ENCODE data around the gene CRMP1. TPM values are rescaled to one million over a fixed set of nuclear protein-coding genes. Genes with fewer than 3 reads are reported as not detected.

CRMP1 gene
- total RNA-seq, 1 donor from 2014 or later = 67.4 TPM

DNA sequence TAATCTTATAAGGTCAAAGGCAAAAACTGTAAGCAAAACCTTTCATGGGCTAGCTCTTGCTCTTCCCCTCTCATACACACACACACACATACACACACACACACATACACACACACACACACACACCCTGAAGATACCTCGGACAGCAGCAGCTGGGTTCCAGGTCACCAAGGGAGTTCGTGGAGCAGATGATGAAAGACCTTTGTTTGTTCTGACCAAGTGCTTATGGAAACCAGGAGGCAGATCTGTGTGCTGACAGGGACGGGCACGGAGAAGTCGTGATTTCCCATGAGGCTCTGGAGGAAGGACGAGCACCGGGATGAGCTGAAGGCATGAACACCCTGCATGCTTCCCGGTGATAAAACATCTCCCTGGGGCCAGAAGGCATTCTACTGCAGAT lies 35.4 kb upstream of the CRMP1 start:
- FAIRE-seq (no peak), DNase-seq (ENCODE audit: low read depth) (no peak)
- no peak overlapping the region for H3K9ac ChIP-seq (ENCODE audit: low read length)
- Mint-ChIP-seq H3K9me3 (ENCODE audit: unreplicated experiment) (peaks cover 1% of the 10 kb centered on the region), H3K36me3 (ENCODE audit: low read depth, unreplicated experiment) (peaks cover 2% of the 10 kb centered on the region), H3K4me3 (ENCODE audit: unreplicated experiment) (no peak overlapping the region), H3K27me3 (ENCODE audit: low read depth, unreplicated experiment) (peaks cover 68% of the 10 kb centered on the region), H3K27ac (ENCODE audit: unreplicated experiment) (no peak overlapping the region), H3K4me1 (ENCODE audit: low read depth, unreplicated experiment) (peaks cover 9% of the 10 kb centered on the region)
- H3K27me3 ChIP-seq (ENCODE audit: insufficient read depth, low read length) = peaks cover 11% of the 10 kb centered on the region
- H2AFZ ChIP-seq (ENCODE audit: low read depth, low read length) = no peak overlapping the region
- H4K20me1 ChIP-seq (ENCODE audit: insufficient read depth, low read length) = no peaks in the 10 kb centered on the region
- no peaks in the 10 kb centered on the region for H3K4me1 ChIP-seq (ENCODE audit: insufficient read depth, low read length)
- H3K36me3 ChIP-seq (ENCODE audit: insufficient read depth, low read length) = no peaks in the 10 kb centered on the region
- H3K4me2 ChIP-seq (ENCODE audit: low read length) = no peak overlapping the region
- no peaks in the 10 kb centered on the region for H3K79me2 ChIP-seq (ENCODE audit: insufficient read depth, low read length)
- TF ChIP-seq, protein P1, sequence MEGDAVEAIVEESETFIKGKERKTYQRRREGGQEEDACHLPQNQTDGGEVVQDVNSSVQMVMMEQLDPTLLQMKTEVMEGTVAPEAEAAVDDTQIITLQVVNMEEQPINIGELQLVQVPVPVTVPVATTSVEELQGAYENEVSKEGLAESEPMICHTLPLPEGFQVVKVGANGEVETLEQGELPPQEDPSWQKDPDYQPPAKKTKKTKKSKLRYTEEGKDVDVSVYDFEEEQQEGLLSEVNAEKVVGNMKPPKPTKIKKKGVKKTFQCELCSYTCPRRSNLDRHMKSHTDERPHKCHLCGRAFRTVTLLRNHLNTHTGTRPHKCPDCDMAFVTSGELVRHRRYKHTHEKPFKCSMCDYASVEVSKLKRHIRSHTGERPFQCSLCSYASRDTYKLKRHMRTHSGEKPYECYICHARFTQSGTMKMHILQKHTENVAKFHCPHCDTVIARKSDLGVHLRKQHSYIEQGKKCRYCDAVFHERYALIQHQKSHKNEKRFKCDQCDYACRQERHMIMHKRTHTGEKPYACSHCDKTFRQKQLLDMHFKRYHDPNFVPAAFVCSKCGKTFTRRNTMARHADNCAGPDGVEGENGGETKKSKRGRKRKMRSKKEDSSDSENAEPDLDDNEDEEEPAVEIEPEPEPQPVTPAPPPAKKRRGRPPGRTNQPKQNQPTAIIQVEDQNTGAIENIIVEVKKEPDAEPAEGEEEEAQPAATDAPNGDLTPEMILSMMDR (IDR thresholded peaks at IDR 0.05; ENCODE audit: insufficient read depth, low read depth, low read length) = no peak
- TF ChIP-seq EZH2 (IDR thresholded peaks at IDR 0.05; ENCODE audit: insufficient read depth, low read length) = no peak
- H3K4me3 ChIP-seq (ENCODE audit: insufficient read depth, low read depth, low read length) = no peak overlapping the region
- H3K9me3 ChIP-seq (ENCODE audit: insufficient read depth, low read depth, low read length) = no peaks in the 10 kb centered on the region
- H3K27ac ChIP-seq (ENCODE audit: low read depth, low read length) = no peak overlapping the region

DNA sequence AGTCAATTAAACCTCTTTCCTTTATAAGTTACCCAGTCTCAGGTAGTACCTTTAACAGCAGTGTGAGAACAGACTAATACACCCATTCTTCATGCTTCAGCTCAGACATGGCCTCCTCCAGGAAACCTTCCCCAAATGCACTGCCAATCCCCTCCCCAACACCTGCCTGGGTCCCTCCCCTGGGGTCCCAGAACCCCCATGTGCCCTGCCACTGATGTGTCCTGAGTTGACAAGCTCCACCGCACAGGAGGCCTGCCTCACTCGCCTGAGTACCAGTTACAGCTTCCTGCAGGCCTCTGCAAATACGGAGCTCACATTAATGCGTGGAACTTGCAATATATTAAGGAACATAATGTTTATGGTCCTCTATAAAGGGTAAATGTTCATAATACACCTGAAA lies 34.9 kb upstream of the CRMP1 start:
- Mint-ChIP-seq H3K4me1 (ENCODE audit: low read depth, unreplicated experiment) (peaks cover 11% of the 10 kb centered on the region), H3K9me3 (ENCODE audit: unreplicated experiment) (peaks cover 1% of the 10 kb centered on the region), H3K27me3 (ENCODE audit: low read depth, unreplicated experiment) (peaks cover 68% of the 10 kb centered on the region), H3K27ac (ENCODE audit: unreplicated experiment) (no peak overlapping the region), H3K36me3 (ENCODE audit: low read depth, unreplicated experiment) (peaks cover 2% of the 10 kb centered on the region), H3K4me3 (ENCODE audit: unreplicated experiment) (no peak overlapping the region)
- Histone ChIP-seq H3K4me1 (ENCODE audit: insufficient read depth, low read length) (no peaks in the 10 kb centered on the region), H3K9ac (ENCODE audit: low read length) (no peak overlapping the region), H2AFZ (ENCODE audit: low read depth, low read length) (no peak overlapping the region), H3K79me2 (ENCODE audit: insufficient read depth, low read length) (no peaks in the 10 kb centered on the region), H3K4me2 (ENCODE audit: low read length) (no peak overlapping the region), H3K9me3 (ENCODE audit: insufficient read depth, low read depth, low read length) (no peaks in the 10 kb centered on the region), H3K36me3 (ENCODE audit: insufficient read depth, low read length) (no peaks in the 10 kb centered on the region), H3K27me3 (ENCODE audit: insufficient read depth, low read length) (peaks cover 11% of the 10 kb centered on the region), H4K20me1 (ENCODE audit: insufficient read depth, low read length) (no peaks in the 10 kb centered on the region), H3K27ac (ENCODE audit: low read depth, low read length) (no peak overlapping the region), H3K4me3 (ENCODE audit: insufficient read depth, low read depth, low read length) (no peak overlapping the region)
- TF ChIP-seq, protein P1 (IDR thresholded peaks at IDR 0.05; ENCODE audit: insufficient read depth, low read depth, low read length) = no peak
- TF ChIP-seq EZH2 (IDR thresholded peaks at IDR 0.05; ENCODE audit: insufficient read depth, low read length) = no peak
- FAIRE-seq (no peak), DNase-seq (ENCODE audit: low read depth) (no peak)

DNA sequence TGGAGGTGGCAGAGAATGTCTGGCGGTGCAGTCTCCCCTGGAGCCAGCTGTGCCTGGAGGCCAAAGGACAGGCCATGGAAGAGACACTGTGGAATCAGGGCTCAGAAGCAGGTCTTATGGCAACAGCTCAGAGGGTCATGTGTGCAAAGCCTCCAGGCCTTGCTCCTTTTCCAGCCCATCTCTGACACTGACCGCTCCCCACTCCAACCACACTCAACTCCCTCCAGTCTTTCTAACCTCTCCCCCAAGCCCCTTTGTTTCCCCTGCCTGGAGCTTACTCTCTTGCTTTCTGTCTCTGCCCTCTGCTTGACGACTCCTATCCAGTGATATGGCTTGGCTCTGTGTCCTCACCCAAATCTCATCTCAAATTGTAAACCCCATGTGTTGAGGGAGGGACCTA lies 34.2 kb upstream of the CRMP1 start:
- H3K4me3 ChIP-seq (ENCODE audit: insufficient read depth, low read depth, low read length) = no peak overlapping the region
- Mint-ChIP-seq H3K4me3 (ENCODE audit: unreplicated experiment) (no peak overlapping the region), H3K36me3 (ENCODE audit: low read depth, unreplicated experiment) (peaks cover 2% of the 10 kb centered on the region), H3K27me3 (ENCODE audit: low read depth, unreplicated experiment) (peaks cover 64% of the 10 kb centered on the region), H3K4me1 (ENCODE audit: low read depth, unreplicated experiment) (peaks cover 11% of the 10 kb centered on the region), H3K9me3 (ENCODE audit: unreplicated experiment) (peaks cover 1% of the 10 kb centered on the region), H3K27ac (ENCODE audit: unreplicated experiment) (no peak overlapping the region)
- H3K9me3 ChIP-seq (ENCODE audit: insufficient read depth, low read depth, low read length) = no peaks in the 10 kb centered on the region
- H3K79me2 ChIP-seq (ENCODE audit: insufficient read depth, low read length) = no peaks in the 10 kb centered on the region
- no peaks in the 10 kb centered on the region for H4K20me1 ChIP-seq (ENCODE audit: insufficient read depth, low read length)
- no peaks in the 10 kb centered on the region for H3K36me3 ChIP-seq (ENCODE audit: insufficient read depth, low read length)
- H3K27ac ChIP-seq (ENCODE audit: low read depth, low read length) = no peak overlapping the region
- TF ChIP-seq EZH2 (IDR thresholded peaks at IDR 0.05; ENCODE audit: insufficient read depth, low read length) = no peak
- TF ChIP-seq, protein P1 (IDR thresholded peaks at IDR 0.05; ENCODE audit: insufficient read depth, low read depth, low read length) = no peak
- no peak overlapping the region for H2AFZ ChIP-seq (ENCODE audit: low read depth, low read length)
- H3K9ac ChIP-seq (ENCODE audit: low read length) = no peak overlapping the region
- H3K27me3 ChIP-seq (ENCODE audit: insufficient read depth, low read length) = peaks cover 15% of the 10 kb centered on the region
- FAIRE-seq (no peak), DNase-seq (ENCODE audit: low read depth) (no peak)
- H3K4me1 ChIP-seq (ENCODE audit: insufficient read depth, low read length) = no peaks in the 10 kb centered on the region
- H3K4me2 ChIP-seq (ENCODE audit: low read length) = no peak overlapping the region
